NCI-H748 (cell line): Measurements from ENCODE around the gene CYLC1.

Source experiments
- DNase-seq: peaks from one replicate; lab custom pipeline; 2025; ENCODE audit not compliant: unreplicated experiment; lab: John Stamatoyannopoulos, UW

Gene CYLC1

GRCh38 chrX:83860846-83861245 lies at the start of gene CYLC1:
CYLC1 (plus strand) TSS chrX:83861146; CDS start chrX:83861183, 37 bp downstream.
- DNase-seq: no peak

- peak; percentile 52 for DNase-seq
Measured at GRCh38 chrX:83819304-83819703, 41.6 kb upstream of the CYLC1 start.

GRCh38 chrX:83829874-83830273 lies 31.1 kb upstream of the CYLC1 start:
- DNase-seq: no peak

- DNase-seq: peak; percentile 59
Measured at GRCh38 chrX:83845397-83845796, 15.5 kb upstream of the CYLC1 start.

GRCh38 chrX:83847339-83847738 lies 13.6 kb upstream of the CYLC1 start:
- no peak for DNase-seq

GRCh38 chrX:83888585-83888984 lies 27.6 kb downstream of the CYLC1 start:
- no peak for DNase-seq

GRCh38 chrX:83892433-83892832 lies 31.5 kb downstream of the CYLC1 start:
- DNase-seq: no peak

GRCh38 chrX:83906921-83907320 lies 46.0 kb downstream of the CYLC1 start:
- DNase-seq: no peak

- DNase-seq: peak; percentile 41
Measured at GRCh38 chrX:83916525-83916924, 55.6 kb downstream of the CYLC1 start.

- peak; percentile 9 for DNase-seq
Measured at GRCh38 chrX:83934220-83934619, 73.3 kb downstream of the CYLC1 start.
